ENCODE results near the gene NUBP2. TPM values are rescaled to one million over a fixed set of nuclear protein-coding genes. Genes with fewer than 3 reads are reported as not detected.

Gene NUBP2
- total and polyA plus RNA-seq, 10 of the 15 experiments (the other 5 are each of a cell fraction or from before 2014, with no cell fraction given) = 1.9 to 129 (median 51.7) TPM

- in situ Hi-C loops (cut with MboI) (no loop called here), intact Hi-C loops (cut with micrococcal nuclease; ENCODE audit: unreplicated experiment) (no loop called here)
- DNase-seq (ENCODE audit: low read depth, low spot score) (no peak), FAIRE-seq (no peak), ATAC-seq (no peak)
- H3K79me2 ChIP-seq (ENCODE audit: control insufficient read depth, insufficient read depth, low read length) = peaks cover 31% of the 10 kb centered on the region
- peaks cover 3 to 8% of the 10 kb centered on the region in 2 experiments; a peak in 3 of 4 replicates for H3K36me3 ChIP-seq (ENCODE audit: control insufficient read depth in 2 of 2, insufficient read depth in 2 of 2, low read length in 1 of 2)
- H3K4me2 ChIP-seq (ENCODE audit: control insufficient read depth, insufficient read depth) = no peak overlapping the region
- CTCF ChIA-PET = no interaction called here
- no peak for TF ChIP-seq IKZF1 (conservative IDR thresholded peaks at IDR 0.05)
- no peak for TF ChIP-seq HDAC6 (IDR thresholded peaks at IDR 0.05; ENCODE audit: unreplicated experiment)
- TF ChIP-seq RAD51 (IDR thresholded peaks at IDR 0.05) = no peak
- no peak for TF ChIP-seq EZH2 (IDR thresholded peaks at IDR 0.05; ENCODE audit: borderline replicate concordance, control insufficient read depth, low read depth, low read length)
- TF ChIP-seq MTA2 (IDR thresholded peaks at IDR 0.05; ENCODE audit: low read depth) = no peak
- TF ChIP-seq, protein P1, sequence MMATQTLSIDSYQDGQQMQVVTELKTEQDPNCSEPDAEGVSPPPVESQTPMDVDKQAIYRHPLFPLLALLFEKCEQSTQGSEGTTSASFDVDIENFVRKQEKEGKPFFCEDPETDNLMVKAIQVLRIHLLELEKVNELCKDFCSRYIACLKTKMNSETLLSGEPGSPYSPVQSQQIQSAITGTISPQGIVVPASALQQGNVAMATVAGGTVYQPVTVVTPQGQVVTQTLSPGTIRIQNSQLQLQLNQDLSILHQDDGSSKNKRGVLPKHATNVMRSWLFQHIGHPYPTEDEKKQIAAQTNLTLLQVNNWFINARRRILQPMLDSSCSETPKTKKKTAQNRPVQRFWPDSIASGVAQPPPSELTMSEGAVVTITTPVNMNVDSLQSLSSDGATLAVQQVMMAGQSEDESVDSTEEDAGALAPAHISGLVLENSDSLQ (IDR thresholded peaks at IDR 0.05) = no peak
- no peak for TF ChIP-seq IKZF2 (IDR thresholded peaks at IDR 0.05)
- TF ChIP-seq SIX5 (IDR thresholded peaks at IDR 0.05; ENCODE audit: low read depth, low read length, severe bottlenecking) = no peak
- TF ChIP-seq RELA (IDR thresholded peaks at IDR 0.05; ENCODE audit: borderline replicate concordance, partially characterized antibody) = no peak
- TF ChIP-seq, protein P2, sequence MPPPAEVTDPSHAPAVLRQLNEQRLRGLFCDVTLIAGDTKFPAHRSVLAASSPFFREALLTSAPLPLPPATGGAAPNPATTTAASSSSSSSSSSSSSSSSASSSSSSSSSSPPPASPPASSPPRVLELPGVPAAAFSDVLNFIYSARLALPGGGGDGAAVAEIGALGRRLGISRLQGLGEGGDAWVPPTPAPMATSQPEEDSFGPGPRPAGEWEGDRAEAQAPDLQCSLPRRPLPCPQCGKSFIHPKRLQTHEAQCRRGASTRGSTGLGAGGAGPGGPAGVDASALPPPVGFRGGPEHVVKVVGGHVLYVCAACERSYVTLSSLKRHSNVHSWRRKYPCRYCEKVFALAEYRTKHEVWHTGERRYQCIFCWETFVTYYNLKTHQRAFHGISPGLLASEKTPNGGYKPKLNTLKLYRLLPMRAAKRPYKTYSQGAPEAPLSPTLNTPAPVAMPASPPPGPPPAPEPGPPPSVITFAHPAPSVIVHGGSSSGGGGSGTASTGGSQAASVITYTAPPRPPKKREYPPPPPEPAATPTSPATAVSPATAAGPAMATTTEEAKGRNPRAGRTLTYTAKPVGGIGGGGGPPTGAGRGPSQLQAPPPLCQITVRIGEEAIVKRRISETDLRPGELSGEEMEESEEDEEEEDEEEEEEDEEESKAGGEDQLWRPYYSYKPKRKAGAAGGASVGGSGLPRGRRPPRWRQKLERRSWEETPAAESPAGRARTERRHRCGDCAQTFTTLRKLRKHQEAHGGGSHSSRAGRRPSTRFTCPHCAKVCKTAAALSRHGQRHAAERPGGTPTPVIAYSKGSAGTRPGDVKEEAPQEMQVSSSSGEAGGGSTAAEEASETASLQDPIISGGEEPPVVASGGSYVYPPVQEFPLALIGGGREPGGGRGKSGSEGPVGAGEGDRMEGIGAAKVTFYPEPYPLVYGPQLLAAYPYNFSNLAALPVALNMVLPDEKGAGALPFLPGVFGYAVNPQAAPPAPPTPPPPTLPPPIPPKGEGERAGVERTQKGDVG (CRISPR knock-in tag; IDR thresholded peaks at IDR 0.05) = no peak
- TF ChIP-seq, protein P3, sequence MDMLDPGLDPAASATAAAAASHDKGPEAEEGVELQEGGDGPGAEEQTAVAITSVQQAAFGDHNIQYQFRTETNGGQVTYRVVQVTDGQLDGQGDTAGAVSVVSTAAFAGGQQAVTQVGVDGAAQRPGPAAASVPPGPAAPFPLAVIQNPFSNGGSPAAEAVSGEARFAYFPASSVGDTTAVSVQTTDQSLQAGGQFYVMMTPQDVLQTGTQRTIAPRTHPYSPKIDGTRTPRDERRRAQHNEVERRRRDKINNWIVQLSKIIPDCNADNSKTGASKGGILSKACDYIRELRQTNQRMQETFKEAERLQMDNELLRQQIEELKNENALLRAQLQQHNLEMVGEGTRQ (IDR thresholded peaks at IDR 0.05; ENCODE audit: borderline replicate concordance, low read depth, low read length) = no peak
- no peak for TF ChIP-seq SPI1 (IDR thresholded peaks at IDR 0.05; ENCODE audit: borderline replicate concordance, insufficient read depth, low read depth, low read length)
- no peak for TF ChIP-seq IRF3 (IDR thresholded peaks at IDR 0.05)
- no peak overlapping the region for H3K4me3 ChIP-seq
- no TSS peak for BruUV-seq (replicated peaks)
- WGBS (ENCODE audit: insufficient coverage, insufficient replicate concordance, low lambda C conversion rate, missing lambda C conversion rate) = 97% methylated on average over 13 of the region's 13 CpGs
- peaks cover 17% of the 10 kb centered on the region for H3K4me1 ChIP-seq (ENCODE audit: control insufficient read depth, insufficient read depth, low read length)
- no peak overlapping the region for H3K9ac ChIP-seq (ENCODE audit: control insufficient read depth, insufficient read depth, low read length)
- no peaks in the 10 kb centered on the region for H3K27me3 ChIP-seq (replicated peaks in 1 of 2; ENCODE audit: control insufficient read depth in 2 of 2, insufficient read depth in 2 of 2, low read length in 1 of 2)
- H3K27ac ChIP-seq (ENCODE audit: control insufficient read depth, insufficient read depth) = no peak overlapping the region
- POLR2A ChIA-PET = interaction anchor here (0.5 kb wide), 1 partner anchor 71 kb away, joined by 3 read pairs; no protein-coding TSS in a partner anchor
- no peaks in the 10 kb centered on the region for H4K20me1 ChIP-seq (ENCODE audit: control insufficient read depth, insufficient read depth)
- no peaks in the 10 kb centered on the region for H3K9me3 ChIP-seq (replicated peaks; ENCODE audit: control insufficient read depth, insufficient read depth, low read length)
- no peak overlapping the region for H2AFZ ChIP-seq (ENCODE audit: control insufficient read depth, low read depth, low read length)
- RAD21 ChIA-PET (ENCODE audit: unreplicated experiment) = no interaction called here
- SMC1A ChIA-PET (ENCODE audit: uncharacterized antibody, unreplicated experiment) = no interaction called here
These were observed 6.1 kb upstream of the NUBP2 start for GRCh38 chr16:1776672-1776955.
